K562 (cell line): Measurements from ENCODE around the gene NEURL2. TPM values are rescaled to one million over a fixed set of nuclear protein-coding genes. Genes with fewer than 3 reads are reported as not detected.

Source experiments
- ARID3B ChIP-seq: fragments of 250-450 bp; sonication (Bioruptor Pico); IDR thresholded peaks from 2 replicates; pipeline ENCODE4 v1.4.0; 2020; ENCODE audit warnings: borderline replicate concordance
- ELF4 ChIP-seq: fragments of 450-650 bp; formaldehyde crosslinking; IDR thresholded peaks from 2 replicates; pipeline ENCODE4 v1.4.0; 2022; ENCODE audit warnings: missing genetic modification characterization
- FOSL1 ChIP-seq: fragments of 200-800 bp; sonication (Bioruptor generic); conservative IDR thresholded peaks from 2 replicates; pipeline ENCODE4 v1.6.1; 2016; ENCODE audit warnings: missing genetic modification characterization, missing compliant biosample characterization
- FOXJ3 ChIP-seq: sonication (generic); formaldehyde crosslinking; IDR thresholded peaks from 2 replicates; pipeline ENCODE4 v1.4.0; 2020; ENCODE audit warnings: mild to moderate bottlenecking, missing genetic modification reagents
- HDAC1 ChIP-seq, 2 experiments: fragments of 450-650 bp; IDR thresholded peaks; 2 replicates each; pipeline ENCODE4 v1.6.1; 2016 to 2017; ENCODE audit warnings: inconsistent platforms in 1 of 2, mild to moderate bottlenecking in 1 of 2, moderate library complexity in 1 of 2
- HLTF ChIP-seq: fragments of 450-650 bp; IDR thresholded peaks from 2 replicates; pipeline ENCODE4 v1.6.1; 2016
- MAFK ChIP-seq: IDR thresholded peaks from 2 replicates; pipeline ENCODE4 v1.6.1; 2011; ENCODE audit warnings: low read length, improper control_type of control experiment
- MLLT1 ChIP-seq, 2 experiments: fragments of 450-650 bp; IDR thresholded peaks; 2 replicates each; pipeline ENCODE4 v1.6.1; 2016
- NR3C1 ChIP-seq: sonication (generic); formaldehyde crosslinking; IDR thresholded peaks from 2 replicates; pipeline ENCODE4 v1.8.1; 2022; ENCODE audit warnings: missing genetic modification reagents
- TEAD4 ChIP-seq, 2 experiments: sonication (generic) in 1 of 2; formaldehyde crosslinking in 1 of 2; IDR thresholded peaks; 2 replicates each; pipeline versions ENCODE4 v1.6.1 to v1.8.0; 2012 to 2022; ENCODE audit warnings: borderline replicate concordance in 1 of 2, inconsistent platforms in 1 of 2, low read length in 1 of 2, mild to moderate bottlenecking in 1 of 2, missing genetic modification reagents in 1 of 2
- TSC22D4 ChIP-seq: fragments of 450-650 bp; IDR thresholded peaks from 2 replicates; pipeline ENCODE4 v1.6.1; 2016; ENCODE audit warnings: missing genetic modification characterization, missing biosample characterization, control low read depth
- ZBTB1 ChIP-seq: sonication (generic); formaldehyde crosslinking; IDR thresholded peaks from 2 replicates; pipeline ENCODE4 v1.8.1; 2023; ENCODE audit warnings: missing genetic modification reagents, low read depth, mild to moderate bottlenecking, borderline replicate concordance
- ZBTB40 ChIP-seq, 2 experiments: fragments of 450-650 bp in 1 of 2; sonication (generic) in 1 of 2; formaldehyde crosslinking in 1 of 2; IDR thresholded peaks; 2 replicates each; pipeline versions ENCODE4 v1.7.1 to v1.9.0; 2016 to 2022; ENCODE audit warnings: inconsistent platforms in 1 of 2, mild to moderate bottlenecking in 1 of 2, missing genetic modification reagents in 1 of 2
- ZNF444 ChIP-seq: fragments of 250-450 bp; sonication (Bioruptor Pico); IDR thresholded peaks from 2 replicates; pipeline ENCODE4 v1.4.0; 2020; ENCODE audit warnings: mild to moderate bottlenecking, moderate library complexity
- ZNF707 ChIP-seq: fragments of 250-450 bp; sonication (Bioruptor Pico); conservative IDR thresholded peaks from 2 replicates; pipeline ENCODE4 v1.8.0; 2022; ENCODE audit warnings: inconsistent platforms, mild to moderate bottlenecking, moderate library complexity
- polyA plus RNA-seq, 8 experiments: library from polyadenylated mRNA; depleted of rRNA in 4 of 8; stranded (reverse) in 5 of 8; unstranded in 3 of 8; fragments of >200 nt; fragmentation: Nextera tagmentation in 2 of 8; fragmentation: Illumina TruSeq in 1 of 8; extraction: Ambion mirVana in 2 of 8; extraction: Trizol in 1 of 8; gene quantifications; 2 replicates each; pipeline versions ENCODE4 v1.2.1 to v1.2.3, GENCODE V29; 2011 to 2014; ENCODE audit warnings: inconsistent platforms in 1 of 8, missing spikeins in 1 of 8
- total RNA-seq, 7 experiments: library from RNA; depleted of rRNA in 6 of 7; stranded (reverse); fragments of >200 nt in 6 of 7; fragmentation: Illumina TruSeq in 2 of 7; extraction: Trizol in 2 of 7; gene quantifications; 2 replicates each; pipeline versions ENCODE4 v1.2.1 to v1.2.3, GENCODE V29; 2011 to 2021; ENCODE audit warnings: low replicate concordance in 1 of 7

The NEURL2 gene
- total and polyA plus RNA-seq, 9 of the 15 experiments (the other 6 are each of a cell fraction or from before 2014, with no cell fraction given): 0.22 to 1.9 (median 0.50) TPM; not detected in 1

GRCh38 chr20:45910670-45911485 lies 19.9 kb upstream of the NEURL2 start (continued):
- no peak for TF ChIP-seq ARID3B (CRISPR knock-in tag)
- TF ChIP-seq ZBTB1 (CRISPR knock-in tag): no peak
- peak; percentile 77 for TF ChIP-seq FOSL1 (tag)
- TF ChIP-seq MLLT1 (IDR thresholded peaks at IDR 0.05): peak; percentile 59 to 63; a peak in 3 of 4 replicates
- no peak for TF ChIP-seq TSC22D4 (tag)
- TF ChIP-seq TEAD4 (IDR thresholded peaks at IDR 0.05; ENCODE audit: low read length): peak; percentile 17; the same call in 1 of the 2 replicates
- no peak for TF ChIP-seq TEAD4 (CRISPR knock-in tag; IDR thresholded peaks at IDR 0.05; ENCODE audit: borderline replicate concordance)
- no peak for TF ChIP-seq ZNF444
- TF ChIP-seq ZNF707 (CRISPR knock-in tag): no peak
- peak; percentile 55 for TF ChIP-seq MAFK
- TF ChIP-seq ELF4 (CRISPR knock-in tag): peak; percentile 86
- TF ChIP-seq FOXJ3: no peak
- TF ChIP-seq HLTF: no peak
- no peak for TF ChIP-seq ZBTB40 (IDR thresholded peaks at IDR 0.05)
- TF ChIP-seq ZBTB40 (CRISPR knock-in tag; IDR thresholded peaks at IDR 0.05): no peak
- TF ChIP-seq HDAC1 (IDR thresholded peaks at IDR 0.05): peak in 1 of 2 experiments; percentile 4; a peak in 1 of 4 replicates
- no peak for TF ChIP-seq NR3C1 (CRISPR knock-in tag)
